GM18511 (cell line): ENCODE results near the gene LCORL.
"Not testable (repeated sequence)": the region's sequence is repeated elsewhere in the genome, so short reads cannot be mapped to it uniquely, and the experiment has no call there.

ENCODE experiments used
- ATAC-seq: cut with Tn5 transposase; IDR thresholded peaks from one replicate; pipeline ENCODE4 v1.9.1; 2021; ENCODE audit warnings: mild to moderate bottlenecking, moderate library complexity; ENCODE audit not compliant: unreplicated experiment

LCORL gene

GRCh38 chr4:17859793-17860406, 161.7 kb downstream of the LCORL start:
- no peak for ATAC-seq

- ATAC-seq, result no peak
Measured at GRCh38 chr4:17854036-17854435, 167.5 kb downstream of the LCORL start.

- ATAC-seq, result no peak
Measured at GRCh38 chr4:17851959-17852358, 169.6 kb downstream of the LCORL start.

- ATAC-seq, result not testable (repeated sequence)
Measured at GRCh38 chr4:17850295-17850694, 171.3 kb downstream of the LCORL start.

- ATAC-seq, result no peak
Measured at GRCh38 chr4:17846266-17846665, 175.3 kb downstream of the LCORL start.

- ATAC-seq, result no peak
Measured at GRCh38 chr4:17823871-17824669, 197.5 kb downstream of the LCORL start.

GRCh38 chr4:17817027-17817426, 204.5 kb downstream of the LCORL start:
- ATAC-seq, result peak; percentile 88

- ATAC-seq, result no peak
Measured at GRCh38 chr4:17816142-17816541, 205.4 kb downstream of the LCORL start.

GRCh38 chr4:17814140-17814539, 207.4 kb downstream of the LCORL start:
- ATAC-seq, result no peak

- ATAC-seq, result no peak
Measured at GRCh38 chr4:17812801-17813200, 208.8 kb downstream of the LCORL start.

- no peak for ATAC-seq
Measured at GRCh38 chr4:17812125-17812524, 209.4 kb downstream of the LCORL start.

- ATAC-seq, result peak; percentile 36
Measured at GRCh38 chr4:17811078-17811603, 210.4 kb downstream of the LCORL start.

GRCh38 chr4:17810260-17811077, 211.1 kb downstream of the LCORL start, which contains the start of the genes DCAF16 and NCAPG:
TSS of gene DCAF16 (minus strand) at chr4:17810757. CDS start at chr4:17804141, 6,616 bp downstream.
TSS of gene NCAPG (plus strand) at chr4:17810979. CDS start at chr4:17811078, 99 bp downstream.
- peak; percentile 90 for ATAC-seq

GRCh38 chr4:17809667-17810066, 211.9 kb downstream of the LCORL start:
- ATAC-seq, result no peak

GRCh38 chr4:17807446-17807845, 214.1 kb downstream of the LCORL start:
- no peak for ATAC-seq

- no peak for ATAC-seq
Measured at GRCh38 chr4:17805580-17806155, 215.9 kb downstream of the LCORL start.

- peak; percentile 58 for ATAC-seq
Measured at GRCh38 chr4:17797808-17798207, 223.7 kb downstream of the LCORL start.

GRCh38 chr4:17794730-17795129, 226.8 kb downstream of the LCORL start:
- no peak for ATAC-seq
